Spleen (tissue), 11 donors: ENCODE data around the gene C2orf42. TPM values are rescaled to one million over a fixed set of nuclear protein-coding genes. Genes with fewer than 3 reads are reported as not detected.
"Not testable (repeated sequence)": the region's sequence is repeated elsewhere in the genome, so short reads cannot be mapped to it uniquely, and the experiment has no call there.

ENCODE experiments used
- DNase-seq: peaks from one replicate; pipeline ENCODE4 v3.0.0-alpha.2; 2020
- H3K27ac ChIP-seq, 8 donors: fragments of 200-600 bp; sonication (generic) in 7 of 8; 1 replicate in 4 of 8; 2 replicates in 4 of 8; pipeline versions ENCODE4 v1.5.0 to v1.8.0; 2016 to 2021; ENCODE audit warnings: inconsistent platforms in 4 of 8, mild to moderate bottlenecking in 4 of 8, moderate library complexity in 1 of 8
- H3K27me3 ChIP-seq, 7 donors: fragments of 200-600 bp; sonication (generic) in 6 of 7; replicated peaks in 1 of 7; 1 replicate in 4 of 7; 2 replicates in 3 of 7; pipeline versions ENCODE4 v1.5.0 to v1.8.0; 2016 to 2021; ENCODE audit warnings: inconsistent platforms in 3 of 7, mild to moderate bottlenecking in 1 of 7
- H3K36me3 ChIP-seq, 6 donors: fragments of 200-600 bp; sonication (generic) in 5 of 6; 1 replicate in 4 of 6; 2 replicates in 2 of 6; pipeline versions ENCODE4 v1.5.0 to v1.8.0; 2016 to 2021; ENCODE audit warnings: inconsistent platforms in 2 of 6
- H3K4me1 ChIP-seq, 6 donors: fragments of 200-600 bp; sonication (generic) in 5 of 6; 1 replicate in 3 of 6; 2 replicates in 3 of 6; pipeline versions ENCODE4 v1.5.0 to v1.8.0; 2016 to 2021; ENCODE audit warnings: inconsistent platforms in 3 of 6
- H3K4me3 ChIP-seq, 8 donors: fragments of 200-600 bp; sonication (generic) in 7 of 8; 1 replicate in 4 of 8; 2 replicates in 4 of 8; pipeline versions ENCODE4 v1.5.0 to v1.8.0; 2016 to 2021; ENCODE audit warnings: inconsistent platforms in 4 of 8, mild to moderate bottlenecking in 4 of 8, moderate library complexity in 2 of 8
- H3K9me3 ChIP-seq, 8 donors: fragments of 200-600 bp; sonication (generic) in 7 of 8; 1 replicate in 4 of 8; 2 replicates in 4 of 8; pipeline versions ENCODE4 v1.5.0 to v1.8.0; 2016 to 2021; ENCODE audit warnings: inconsistent platforms in 4 of 8
- CTCF ChIP-seq, 11 experiments: fragments of 200-600 bp in 7 of 11; fragments of 450-650 bp in 4 of 11; sonication (generic) in 4 of 11; IDR thresholded peaks in 8 of 11; conservative IDR thresholded peaks in 3 of 11; 1 replicate in 7 of 11; 2 replicates in 4 of 11; pipeline versions ENCODE4 v1.4.0 to v1.8.0; 2016 to 2021; ENCODE audit warnings: antibody characterized with exemption in 11 of 11, inconsistent platforms in 4 of 11, mild to moderate bottlenecking in 1 of 11
- POLR2A ChIP-seq, 3 donors: fragments of 450-650 bp; IDR thresholded peaks; one replicate each; pipeline ENCODE4 v1.5.1; 2017; ENCODE audit warnings: antibody characterized with exemption in 3 of 3, mild to moderate bottlenecking in 1 of 3
- POLR2AphosphoS5 ChIP-seq, 3 donors: sonication (generic); formaldehyde crosslinking; IDR thresholded peaks; one replicate each; pipeline ENCODE4 v1.5.1; 2017; ENCODE audit warnings: antibody characterized with exemption in 3 of 3
- WGBS, 5 donors: extraction: QIAGEN DNeasy Blood & Tissue Kit in 3 of 5; methylation state at CpG; one replicate each; pipeline versions ENCODE4 v1.1.5 to v1.1.7; 2013 to 2018; 5-methylcytosine and 5-hydroxymethylcytosine counted together
- intact Hi-C: fragments of 100-400 bp; cut with DNase I; formaldehyde crosslinking; loops from one replicate; pipeline ENCODE4 v1.15.0; 2023; ENCODE audit warnings: low total_unique reads
- polyA plus RNA-seq, 3 donors: library from polyadenylated mRNA; stranded (reverse); fragments of 200-250 nt; gene quantifications; one replicate each; pipeline ENCODE4 v1.2.1, GENCODE V29; 2013
- total RNA-seq, 7 donors: library from RNA; depleted of rRNA in 3 of 7; stranded (reverse); fragments of >200 nt in 3 of 7; fragmentation: NEBNext Ultra II Directional in 4 of 7; extraction: Animal tissue kit (Norgen Biotek cat#: 25700) in 4 of 7; gene quantifications; one replicate each; pipeline versions ENCODE4 v1.1.0 to v1.2.1, GENCODE V29; 2016 to 2021
- donor health status: healthy with polysubstance abuse.
- donor health status: DM: no; HTN: no; CAD: no; lungs with moderate emphysema.
- donor health status: DM: no; HTN: no; CAD: no.
- donor health status: Bipolar disorder and iron deficiency.
- donor health status: healthy.
- donor health status: DM: no; HTN: no; CAD: no.
- donor health status: DM: yes; HTN: yes; CAD: no.

C2orf42 gene
- total and polyA plus RNA-seq, 10 donors = 6.0 to 24.3 (median 18.0) TPM

- intact Hi-C loops = loop anchor here (5.0 kb wide), 2 partner anchors 54 to 69 kb away; partner anchors contain the start of gene PCBP1
- Histone ChIP-seq H3K27ac (peak overlapping the region; percentile 99 to 100 (median 100)), H3K4me1 (peaks cover 25 to 61% (median 49%) of the 10 kb centered on the region in 6 donors), H3K27me3 (no peaks in the 10 kb centered on the region), H3K9me3 (no peaks in the 10 kb centered on the region), H3K36me3 (no peaks in the 10 kb centered on the region), H3K4me3 (peak overlapping the region; percentile 35 to 74 (median 46))
- peak; percentile 86 for DNase-seq
- TF ChIP-seq POLR2AphosphoS5 (IDR thresholded peaks at IDR 0.05) (peak in 2 of 3 donors; percentile 64 to 89), POLR2A (IDR thresholded peaks at IDR 0.05) (peak in 2 of 3 donors; percentile 49 to 57), CTCF (IDR thresholded peaks at IDR 0.05 in 8 of 11, conservative IDR thresholded peaks at IDR 0.05 in 3 of 11) (peak in 10 of 11 experiments; percentile 40 to 89 (median 63))
- 32 to 39% (median 34%) methylated on average over 14 of the region's 14 CpGs for WGBS, 5 donors
Measured at GRCh38 chr2:70141212-70141901, 49.5 kb downstream of the C2orf42 start.

- Histone ChIP-seq H3K4me1 (peaks cover 29 to 67% (median 54%) of the 10 kb centered on the region in 6 donors), H3K36me3 (no peaks in the 10 kb centered on the region), H3K4me3 (peak overlapping the region in 1 of 8 donors; percentile 74), H3K27me3 (no peaks in the 10 kb centered on the region), H3K9me3 (no peaks in the 10 kb centered on the region), H3K27ac (peak overlapping the region; percentile 99 to 100 (median 100))
- 68 to 81% (median 75%) methylated on average over 5 of the region's 5 CpGs for WGBS, 5 donors
- intact Hi-C loops = loop anchor here (5.0 kb wide), 2 partner anchors 54 to 68 kb away; partner anchors contain the start of gene PCBP1
- DNase-seq = peak; percentile 41
- no peak for TF ChIP-seq POLR2A (IDR thresholded peaks at IDR 0.05)
- no peak for TF ChIP-seq CTCF (IDR thresholded peaks at IDR 0.05 in 8 of 11, conservative IDR thresholded peaks at IDR 0.05 in 3 of 11)
- no peak for TF ChIP-seq POLR2AphosphoS5 (IDR thresholded peaks at IDR 0.05)
Measured at GRCh38 chr2:70140791-70141211, 50.0 kb downstream of the C2orf42 start.

GRCh38 chr2:70134323-70134983, 56.4 kb downstream of the C2orf42 start:
- H3K27me3 ChIP-seq, intact Hi-C loops, H3K9me3 ChIP-seq, H3K36me3 ChIP-seq: not testable (repeated sequence)
- Histone ChIP-seq H3K27ac (peak overlapping the region; percentile 85 to 97 (median 95)), H3K4me3 (peak overlapping the region in 1 of 8 donors; percentile 62), H3K4me1 (peaks cover 55 to 94% (median 81%) of the 10 kb centered on the region in 6 donors)
- 57 to 72% (median 66%) methylated on average over 10 of the region's 10 CpGs for WGBS, 5 donors
- peak; percentile 41 for DNase-seq

GRCh38 chr2:70133491-70134322, 57.1 kb downstream of the C2orf42 start:
- Histone ChIP-seq H3K4me1 (peaks cover 55 to 95% (median 81%) of the 10 kb centered on the region in 6 donors), H3K9me3 (no peaks in the 10 kb centered on the region), H3K36me3 (no peaks in the 10 kb centered on the region), H3K27me3 (no peaks in the 10 kb centered on the region), H3K27ac (peak overlapping the region; percentile 85 to 97 (median 95)), H3K4me3 (peak overlapping the region in 2 of 8 donors; percentile 4 to 62)
- 24 to 43% (median 34%) methylated on average over 10 of the region's 10 CpGs for WGBS, 5 donors
- TF ChIP-seq POLR2A (IDR thresholded peaks at IDR 0.05) = no peak
- peak in 1 of 3 donors; percentile 52 for TF ChIP-seq POLR2AphosphoS5 (IDR thresholded peaks at IDR 0.05)
- intact Hi-C loops = no loop called here
- DNase-seq = peak; percentile 50
